HG02678 (cell line): ENCODE data around the gene FSTL5.
"Not testable (repeated sequence)": the region's sequence is repeated elsewhere in the genome, so short reads cannot be mapped to it uniquely, and the experiment has no call there.

ENCODE experiments used
- ATAC-seq: cut with Tn5 transposase; IDR thresholded peaks from one replicate; pipeline ENCODE4 v1.9.1; 2021; ENCODE audit warnings: mild to moderate bottlenecking, moderate library complexity; ENCODE audit not compliant: unreplicated experiment

Gene FSTL5

DNA sequence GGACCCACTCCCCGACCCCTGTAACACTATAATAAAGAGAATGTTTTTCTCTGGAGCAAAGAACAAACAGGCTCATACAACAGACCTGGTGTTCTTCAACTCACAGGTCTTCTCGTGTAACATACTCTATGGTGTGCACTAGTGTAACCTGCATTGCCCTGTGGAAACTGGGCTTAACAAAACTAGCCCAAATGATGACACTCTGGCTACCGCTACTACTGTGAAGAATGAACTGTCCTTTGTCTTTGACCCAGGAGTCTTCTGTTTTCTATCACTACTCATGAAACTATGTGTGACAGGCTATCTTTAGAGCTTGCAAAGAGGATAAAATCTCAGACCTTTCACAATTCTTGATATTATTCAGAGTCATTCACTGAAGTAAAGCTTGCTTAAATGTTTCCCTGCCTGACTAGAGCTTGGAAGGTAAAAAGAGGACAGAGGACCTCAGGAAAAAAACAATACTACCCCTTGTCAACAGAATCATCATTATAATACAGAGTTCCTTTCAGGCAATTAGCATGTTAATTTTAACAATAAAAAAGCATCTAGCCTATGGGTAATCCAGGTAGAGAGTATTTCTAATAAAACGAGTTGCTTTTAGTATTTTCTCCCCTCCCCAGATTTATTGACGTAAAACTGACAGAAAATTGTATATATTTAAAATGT is 59.2 kb downstream of the FSTL5 start:
- ATAC-seq, result no peak

DNA sequence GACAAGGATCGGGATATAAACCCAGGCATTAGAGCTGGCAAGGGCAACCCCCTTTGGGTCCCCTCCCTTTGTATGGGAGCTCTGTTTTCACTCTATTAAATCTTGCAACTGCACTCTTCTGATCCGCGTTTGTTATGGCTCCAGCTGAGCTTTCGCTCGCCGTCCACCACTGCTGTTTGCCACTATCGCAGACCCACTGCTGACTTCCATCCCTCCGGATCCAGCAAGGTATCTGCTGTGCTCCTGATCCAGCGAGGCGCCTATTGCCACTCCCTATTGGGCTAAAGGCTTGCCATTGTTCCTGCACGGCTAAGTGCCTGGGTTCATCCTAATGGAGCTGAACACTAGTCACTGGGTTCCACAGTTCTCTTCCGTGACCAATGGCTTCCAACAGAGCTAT is 59.9 kb downstream of the FSTL5 start:
- not testable (repeated sequence) for ATAC-seq

DNA sequence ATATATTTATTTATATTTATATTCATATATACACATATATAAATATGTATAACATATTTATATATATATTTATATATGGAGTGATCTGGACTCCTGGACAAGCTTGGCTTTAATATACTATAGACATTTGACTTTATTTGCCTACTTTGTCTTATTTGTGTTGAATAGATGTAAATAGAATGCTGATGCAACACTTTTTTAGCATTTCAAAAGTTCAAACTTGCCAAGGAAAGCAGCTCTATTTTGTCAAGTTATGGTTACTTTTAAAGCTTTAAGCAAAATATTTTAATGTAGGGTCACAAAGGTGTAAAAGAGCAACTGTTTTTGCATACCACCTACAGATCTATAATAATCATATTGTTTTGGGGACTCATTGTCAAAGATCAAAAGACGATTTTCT is 61.1 kb downstream of the FSTL5 start:
- ATAC-seq, result no peak

DNA sequence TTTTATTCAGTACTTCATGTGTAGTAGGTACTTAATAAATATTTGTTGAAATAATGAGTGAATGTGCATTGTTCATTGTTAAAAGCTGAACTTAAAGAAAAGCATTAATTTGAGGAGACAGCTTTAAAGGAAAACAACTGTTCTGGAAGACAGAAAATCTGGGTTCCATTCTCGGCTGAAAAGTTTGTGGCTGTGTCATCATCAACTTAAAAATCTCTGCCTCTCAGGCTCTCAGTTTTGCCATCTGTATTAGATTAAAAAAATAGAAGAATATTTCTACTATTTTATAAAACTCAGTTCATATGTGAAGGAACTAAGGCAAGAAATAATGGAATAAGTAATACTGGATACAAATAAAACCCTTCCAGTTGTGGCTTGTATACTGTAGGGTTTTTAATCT is 62.5 kb downstream of the FSTL5 start:
- ATAC-seq, result no peak

DNA sequence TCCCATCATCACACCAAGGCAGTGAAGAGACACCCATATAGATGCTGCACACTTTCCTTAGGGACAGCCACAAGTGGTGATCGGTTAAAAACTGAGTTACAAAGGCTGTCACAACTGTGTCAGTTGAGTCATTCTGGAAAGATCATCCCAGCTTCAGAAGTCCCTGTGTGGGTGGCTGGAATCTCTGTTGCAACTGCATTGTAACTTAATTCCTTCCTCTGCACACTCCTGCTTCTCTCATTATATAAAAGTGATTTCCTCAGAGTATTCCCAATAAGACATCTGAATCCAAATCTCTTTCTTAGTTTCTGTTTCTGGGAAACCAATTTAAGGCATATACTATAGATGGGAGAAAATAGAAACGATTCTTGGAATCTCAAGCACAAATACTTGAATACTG is 88.1 kb downstream of the FSTL5 start:
- ATAC-seq, result no peak

DNA sequence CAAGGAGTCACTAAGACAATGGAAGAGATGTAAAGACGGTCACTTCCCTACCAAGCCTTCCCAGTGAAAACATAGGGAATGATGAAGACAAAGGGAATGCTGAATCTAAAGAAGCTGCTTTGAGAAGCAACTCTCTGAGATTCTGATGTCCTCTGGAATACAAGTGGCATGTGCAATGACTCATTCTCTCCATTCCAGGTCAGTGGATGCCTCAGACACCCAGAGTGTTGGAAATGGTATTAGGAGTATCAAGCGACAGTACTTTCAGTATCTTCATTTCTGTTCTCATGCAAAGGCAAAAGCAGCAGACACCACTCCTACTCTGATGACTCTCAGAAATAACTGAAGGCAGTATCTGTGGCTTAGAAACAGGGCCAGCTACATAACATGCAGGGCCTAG is 102.6 kb downstream of the FSTL5 start:
- no peak for ATAC-seq

- no peak for ATAC-seq
Observed at GRCh38 chr4:162059656-162060055, 104.1 kb downstream of the FSTL5 start.

- ATAC-seq, result no peak
Observed at GRCh38 chr4:162056990-162057389, 106.8 kb downstream of the FSTL5 start.

DNA sequence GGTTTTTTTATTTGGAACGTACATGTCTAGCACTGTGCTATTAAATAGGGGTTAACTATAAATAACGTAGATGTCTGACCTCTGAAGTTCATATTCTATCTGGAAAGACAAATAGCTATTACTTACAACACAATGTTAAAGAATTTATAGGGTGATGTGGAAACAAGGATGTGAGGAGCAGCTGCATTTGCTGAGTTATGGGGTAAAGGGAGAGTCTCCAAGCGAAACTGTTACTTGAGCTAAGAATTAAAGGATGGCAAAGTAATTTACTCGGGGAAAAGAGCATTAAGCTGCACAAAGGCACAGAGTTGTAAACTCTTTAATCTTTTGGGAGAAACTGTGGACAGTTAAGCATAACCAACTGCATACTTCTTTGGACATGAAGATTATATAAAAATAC is 117.7 kb downstream of the FSTL5 start:
- no peak for ATAC-seq

GRCh38 chr4:162038112-162038511 is 125.7 kb downstream of the FSTL5 start:
- ATAC-seq, result no peak

GRCh38 chr4:162017863-162018262 is 145.9 kb downstream of the FSTL5 start:
- ATAC-seq, result no peak

DNA sequence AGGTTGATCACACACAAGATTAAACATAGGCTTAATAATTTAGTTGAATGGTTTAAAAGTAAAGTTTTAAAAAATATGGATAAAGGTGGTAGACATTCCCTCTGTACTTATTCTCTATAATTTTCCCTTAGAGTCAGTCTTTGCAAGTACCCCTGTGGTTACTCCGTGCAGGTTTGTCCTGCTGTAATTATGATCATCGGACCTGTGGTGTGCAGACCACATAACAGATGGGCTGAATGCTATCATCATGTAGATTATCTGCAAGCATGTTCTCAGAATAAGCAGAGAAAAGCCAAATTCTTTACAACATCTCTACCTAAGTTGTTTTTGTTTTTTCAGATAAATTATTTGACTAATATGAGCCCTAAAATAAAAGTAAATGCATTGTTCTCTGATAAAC is 146.8 kb downstream of the FSTL5 start:
- ATAC-seq, result no peak

DNA sequence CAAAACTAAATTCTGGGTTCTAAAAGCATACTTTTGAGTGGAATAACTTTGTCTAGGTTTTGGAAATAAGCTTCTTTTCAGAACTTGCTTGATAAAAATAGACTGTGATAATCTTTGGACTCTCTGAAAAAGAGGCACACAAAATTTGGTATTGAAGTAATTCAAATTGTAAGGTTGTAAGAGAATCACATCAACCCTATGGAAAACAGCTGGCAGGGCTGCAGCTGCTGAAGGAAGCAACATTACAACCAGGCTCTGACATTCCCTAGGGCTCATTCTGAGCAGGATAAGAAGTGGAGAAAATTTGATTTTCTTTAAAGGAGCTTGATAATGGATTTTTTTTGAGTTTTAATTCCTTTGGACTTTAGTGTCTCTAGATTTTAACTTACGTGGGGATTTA is 147.6 kb downstream of the FSTL5 start:
- no peak for ATAC-seq

DNA sequence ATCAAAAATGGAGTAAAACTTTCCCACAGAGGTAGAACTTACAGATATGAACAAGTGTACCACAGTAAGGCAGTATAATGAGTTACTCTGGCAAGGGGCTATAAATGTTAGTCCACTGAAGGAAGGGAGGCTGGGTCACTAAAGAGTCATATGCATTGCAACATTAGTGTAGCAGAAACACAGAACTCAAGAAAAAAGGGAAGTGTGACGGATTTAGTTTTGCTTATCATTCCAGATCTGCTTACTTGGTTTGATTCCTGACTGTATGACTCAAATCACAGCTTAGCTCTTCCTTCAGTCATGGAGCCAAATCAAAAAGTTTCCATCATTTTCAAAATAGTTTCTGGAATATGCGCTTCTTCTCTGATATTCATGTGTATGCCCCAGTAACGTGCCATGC is 148.7 kb downstream of the FSTL5 start:
- ATAC-seq, result no peak

GRCh38 chr4:162011089-162011488 is 152.7 kb downstream of the FSTL5 start:
- ATAC-seq, result no peak

- no peak for ATAC-seq
Observed at GRCh38 chr4:162010362-162010761, 153.4 kb downstream of the FSTL5 start.

DNA sequence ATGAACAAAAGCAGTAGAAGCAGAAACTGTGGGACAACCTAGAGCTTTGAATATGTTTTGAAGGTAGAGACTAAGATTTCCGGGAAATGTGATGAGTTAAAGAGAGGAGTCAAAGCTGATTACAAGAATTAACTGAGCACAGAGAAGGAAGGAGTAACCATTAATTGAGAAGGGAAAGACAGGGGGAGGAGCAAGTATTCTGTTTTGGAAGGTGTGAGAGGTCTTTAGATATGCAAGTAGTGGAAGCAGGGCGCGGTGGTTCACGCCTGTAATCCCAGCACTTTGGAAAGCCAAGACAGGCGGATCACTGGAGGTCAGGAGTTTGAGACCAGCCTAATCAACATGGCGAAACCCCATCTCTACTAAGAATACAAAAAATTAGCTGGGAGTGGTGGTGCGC is 171.5 kb downstream of the FSTL5 start:
- no peak for ATAC-seq

- ATAC-seq, result no peak
Observed at GRCh38 chr4:161991811-161992210, 172.0 kb downstream of the FSTL5 start.

- ATAC-seq, result no peak
Observed at GRCh38 chr4:161990721-161991120, 173.1 kb downstream of the FSTL5 start.

GRCh38 chr4:161988946-161989345 is 174.9 kb downstream of the FSTL5 start:
- ATAC-seq, result no peak

GRCh38 chr4:161987611-161988010 is 176.2 kb downstream of the FSTL5 start:
- no peak for ATAC-seq

- ATAC-seq, result no peak
Observed at GRCh38 chr4:161952382-161952781, 211.4 kb downstream of the FSTL5 start.

GRCh38 chr4:161949946-161950725 is 213.7 kb downstream of the FSTL5 start:
- no peak for ATAC-seq
